ENCODE measurements around the gene MVD. TPM values are rescaled to one million over a fixed set of nuclear protein-coding genes. Genes with fewer than 3 reads are reported as not detected.

The MVD gene
- total RNA-seq, 3 donors from 2014 or later (not counting 1 experiment from before 2014, with no cell fraction given), result 176 to 271 (median 185) TPM

DNA sequence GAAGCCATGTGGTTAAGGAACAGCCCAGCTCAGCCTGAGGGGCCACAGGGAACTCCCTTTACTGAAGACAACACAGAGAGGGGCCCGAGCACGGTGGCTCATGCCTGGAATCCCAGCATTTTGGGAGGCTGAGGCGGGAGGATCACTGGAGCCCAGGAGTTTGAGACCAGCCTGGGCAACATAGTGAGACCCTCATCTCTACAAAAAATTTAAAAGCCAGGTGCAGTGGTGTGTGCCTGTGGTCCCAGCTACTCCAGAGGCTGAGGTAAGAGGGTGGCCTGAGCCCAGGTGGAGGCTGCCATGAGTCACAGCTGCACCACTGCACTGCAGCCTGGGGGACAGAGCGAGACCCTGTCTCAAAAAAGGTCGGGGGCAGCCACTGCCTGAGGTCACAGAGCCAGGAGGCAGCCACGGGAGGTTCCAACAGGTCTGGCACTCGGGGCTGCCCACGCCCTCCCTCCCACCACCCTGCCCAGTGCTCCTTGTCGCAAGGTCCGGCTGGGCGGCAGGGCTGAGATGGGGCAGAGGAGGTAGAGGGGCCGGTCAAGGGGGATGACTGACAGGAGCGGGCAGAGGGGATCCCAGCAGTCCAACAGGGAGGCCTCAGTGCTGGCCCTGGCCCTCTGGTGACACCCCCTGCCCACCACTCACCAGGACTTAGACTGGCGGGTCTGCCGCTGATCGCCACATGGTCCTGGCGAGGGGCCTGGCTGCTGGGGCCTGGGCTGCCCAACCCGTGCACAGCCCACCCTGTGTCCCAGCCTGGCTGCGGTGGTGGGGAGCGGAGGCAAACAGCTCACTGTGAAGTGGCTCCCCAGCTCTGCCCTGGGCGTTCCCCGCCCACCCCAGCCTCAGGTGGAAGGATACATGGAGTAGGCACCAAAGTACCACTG, 15.5 kb downstream of the MVD start:
- no peaks in the 10 kb centered on the region for H3K27me3 ChIP-seq (ENCODE audit: control insufficient read depth, insufficient read depth, low read length)
- WGBS (ENCODE audit: insufficient coverage), result 94% methylated on average over 22 of the region's 22 CpGs
- H3K9me3 ChIP-seq (ENCODE audit: control insufficient read depth, insufficient read depth, low read length), result no peaks in the 10 kb centered on the region
- TF ChIP-seq, protein P1, sequence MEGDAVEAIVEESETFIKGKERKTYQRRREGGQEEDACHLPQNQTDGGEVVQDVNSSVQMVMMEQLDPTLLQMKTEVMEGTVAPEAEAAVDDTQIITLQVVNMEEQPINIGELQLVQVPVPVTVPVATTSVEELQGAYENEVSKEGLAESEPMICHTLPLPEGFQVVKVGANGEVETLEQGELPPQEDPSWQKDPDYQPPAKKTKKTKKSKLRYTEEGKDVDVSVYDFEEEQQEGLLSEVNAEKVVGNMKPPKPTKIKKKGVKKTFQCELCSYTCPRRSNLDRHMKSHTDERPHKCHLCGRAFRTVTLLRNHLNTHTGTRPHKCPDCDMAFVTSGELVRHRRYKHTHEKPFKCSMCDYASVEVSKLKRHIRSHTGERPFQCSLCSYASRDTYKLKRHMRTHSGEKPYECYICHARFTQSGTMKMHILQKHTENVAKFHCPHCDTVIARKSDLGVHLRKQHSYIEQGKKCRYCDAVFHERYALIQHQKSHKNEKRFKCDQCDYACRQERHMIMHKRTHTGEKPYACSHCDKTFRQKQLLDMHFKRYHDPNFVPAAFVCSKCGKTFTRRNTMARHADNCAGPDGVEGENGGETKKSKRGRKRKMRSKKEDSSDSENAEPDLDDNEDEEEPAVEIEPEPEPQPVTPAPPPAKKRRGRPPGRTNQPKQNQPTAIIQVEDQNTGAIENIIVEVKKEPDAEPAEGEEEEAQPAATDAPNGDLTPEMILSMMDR (IDR thresholded peaks at IDR 0.05), result no peak
- H3K9me3 Mint-ChIP-seq, result no peaks in the 10 kb centered on the region
- peak overlapping the region; percentile 31 for H3K4me3 Mint-ChIP-seq
- intact Hi-C loops (cut with micrococcal nuclease), result no loop called here
- peaks cover 34 to 65% of the 10 kb centered on the region in 2 donors for H3K4me1 Mint-ChIP-seq
- no peaks in the 10 kb centered on the region for H3K27me3 Mint-ChIP-seq (ENCODE audit: low read depth in 2 of 2)
- no peaks in the 10 kb centered on the region for H3K36me3 Mint-ChIP-seq
- H3K27ac ChIP-seq (ENCODE audit: low read length), result peak overlapping the region; percentile 41
- H3K36me3 ChIP-seq (ENCODE audit: control insufficient read depth, insufficient read depth, low read length), result peaks cover 53% of the 10 kb centered on the region
- H3K4me3 ChIP-seq (ENCODE audit: low read length), result no peak overlapping the region
- ATAC-seq, result no peak
- H3K27ac Mint-ChIP-seq, result peak overlapping the region in 1 of 2 donors; percentile 73
- H3K4me1 ChIP-seq (ENCODE audit: control insufficient read depth, insufficient read depth, low read length), result peaks cover 74% of the 10 kb centered on the region
- DNase-seq, result no peak

- H3K27me3 Mint-ChIP-seq (ENCODE audit: low read depth in 2 of 2), result no peaks in the 10 kb centered on the region
- peaks cover 56% of the 10 kb centered on the region for H3K36me3 ChIP-seq (ENCODE audit: control insufficient read depth, insufficient read depth, low read length)
Observed at GRCh38 chr16:88646345-88647034, 16.4 kb downstream of the MVD start.

GRCh38 chr16:88645941-88646340, 16.9 kb downstream of the MVD start:
- Histone ChIP-seq H3K27me3 (ENCODE audit: control insufficient read depth, insufficient read depth, low read length) (no peaks in the 10 kb centered on the region), H3K27ac (ENCODE audit: low read length) (no peak overlapping the region), H3K36me3 (ENCODE audit: control insufficient read depth, insufficient read depth, low read length) (peaks cover 56% of the 10 kb centered on the region), H3K4me3 (ENCODE audit: low read length) (no peak overlapping the region), H3K4me1 (ENCODE audit: control insufficient read depth, insufficient read depth, low read length) (peaks cover 70% of the 10 kb centered on the region), H3K9me3 (ENCODE audit: control insufficient read depth, insufficient read depth, low read length) (no peaks in the 10 kb centered on the region)
- Mint-ChIP-seq H3K27ac (peak overlapping the region; percentile 73 to 80), H3K9me3 (no peaks in the 10 kb centered on the region), H3K36me3 (no peaks in the 10 kb centered on the region), H3K4me1 (peaks cover 26 to 61% of the 10 kb centered on the region in 2 donors), H3K27me3 (ENCODE audit: low read depth in 2 of 2) (no peaks in the 10 kb centered on the region), H3K4me3 (peak overlapping the region; percentile 40)
- no peak for DNase-seq
- no peak for ATAC-seq
- TF ChIP-seq, protein P1 (IDR thresholded peaks at IDR 0.05), result no peak
- 91% methylated on average over 23 of the region's 23 CpGs for WGBS (ENCODE audit: insufficient coverage)
- intact Hi-C loops (cut with micrococcal nuclease), result no loop called here

More at GRCh38 chr16:88646345-88647034, 16.4 kb downstream of the MVD start:
- H3K27me3 ChIP-seq (ENCODE audit: control insufficient read depth, insufficient read depth, low read length), result no peaks in the 10 kb centered on the region
- peak overlapping the region; percentile 5 for H3K27ac ChIP-seq (ENCODE audit: low read length)
- H3K27ac Mint-ChIP-seq, result peak overlapping the region; percentile 73 to 80
- H3K4me3 Mint-ChIP-seq, result no peak overlapping the region
- H3K9me3 ChIP-seq (ENCODE audit: control insufficient read depth, insufficient read depth, low read length), result no peaks in the 10 kb centered on the region
- TF ChIP-seq, protein P1 (IDR thresholded peaks at IDR 0.05), result no peak
- ATAC-seq, result no peak
- peaks cover 32 to 67% of the 10 kb centered on the region in 2 donors for H3K4me1 Mint-ChIP-seq
- no peak overlapping the region for H3K4me3 ChIP-seq (ENCODE audit: low read length)
- peaks cover 70% of the 10 kb centered on the region for H3K4me1 ChIP-seq (ENCODE audit: control insufficient read depth, insufficient read depth, low read length)
- no peaks in the 10 kb centered on the region for H3K36me3 Mint-ChIP-seq
- 88% methylated on average over 24 of the region's 28 CpGs for WGBS (ENCODE audit: insufficient coverage)
- intact Hi-C loops (cut with micrococcal nuclease), result no loop called here
- no peaks in the 10 kb centered on the region for H3K9me3 Mint-ChIP-seq
- no peak for DNase-seq

All from natural killer cell (primary cell).